ENCODE measurements around the gene COL18A1.

DNA sequence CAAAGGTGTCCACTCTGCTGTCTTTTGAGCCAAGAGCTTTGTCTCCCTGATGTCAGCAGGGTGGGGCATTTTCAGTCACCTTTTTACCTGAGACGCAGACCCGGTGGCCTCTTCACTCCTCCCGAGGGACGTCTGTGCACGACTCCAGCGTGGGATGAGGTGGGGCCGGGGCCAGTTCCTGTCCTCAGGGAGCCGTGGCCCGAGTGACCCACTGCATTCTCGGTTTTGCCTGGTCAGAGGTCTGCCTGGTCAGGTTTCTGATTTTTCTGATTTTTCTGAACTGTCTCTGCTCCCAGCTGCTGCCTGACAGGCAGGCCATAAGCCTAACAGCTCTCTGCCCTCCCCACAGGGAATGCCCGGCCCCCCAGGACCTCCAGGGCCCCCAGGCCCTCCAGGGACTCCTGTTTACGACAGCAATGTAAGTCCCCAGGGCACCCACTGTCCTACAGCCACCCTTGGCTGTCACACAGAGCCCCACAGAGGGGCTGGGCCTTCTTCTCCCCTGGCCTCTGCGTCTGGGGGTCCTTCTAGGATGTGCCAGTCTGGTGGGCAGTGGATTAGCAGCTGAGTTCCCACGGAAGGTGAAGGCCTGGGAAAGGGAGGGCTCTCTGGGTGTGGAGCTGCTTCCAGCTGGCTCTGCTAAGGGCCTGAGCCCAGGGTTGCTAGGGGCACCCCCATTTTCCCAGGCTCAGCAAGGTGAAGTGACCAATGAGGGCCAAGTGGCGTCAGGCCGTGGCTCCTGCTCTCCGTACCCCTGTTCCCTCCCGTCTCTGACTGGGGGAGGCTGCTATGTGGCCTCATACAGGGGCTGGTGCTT lies 91.4 kb downstream of the COL18A1 start:
- TF ChIP-seq CTCF (IDR thresholded peaks at IDR 0.05) (no peak), POLR2AphosphoS5 (IDR thresholded peaks at IDR 0.05; ENCODE audit: low read depth, low read length) (no peak; the same call in 1 of the 2 replicates)

Measured in Panc1 (cell line).